Suprapubic skin (tissue), 4 donors: ENCODE results near the gene CES2. TPM values are rescaled to one million over a fixed set of nuclear protein-coding genes. Genes with fewer than 3 reads are reported as not detected.
"Not testable (repeated sequence)": the region's sequence is repeated elsewhere in the genome, so short reads cannot be mapped to it uniquely, and the experiment has no call there.

Experiments
- DNase-seq, 2 donors: peaks; one replicate each; pipeline ENCODE4 v3.0.0-alpha.2; 2019; ENCODE audit warnings: low spot score in 2 of 2
- H3K27ac ChIP-seq: fragments of 200-600 bp; sonication (generic); one replicate; pipeline ENCODE4 v1.5.1; 2019
- H3K27me3 ChIP-seq: fragments of 200-600 bp; sonication (generic); one replicate; pipeline ENCODE4 v1.5.1; 2019
- H3K36me3 ChIP-seq: fragments of 200-600 bp; sonication (generic); one replicate; pipeline ENCODE4 v1.5.1; 2019
- H3K4me1 ChIP-seq: fragments of 200-600 bp; sonication (generic); one replicate; pipeline ENCODE4 v1.5.1; 2019
- H3K4me3 ChIP-seq: fragments of 200-600 bp; sonication (generic); one replicate; pipeline ENCODE4 v1.5.1; 2019; ENCODE audit warnings: mild to moderate bottlenecking
- H3K9me3 ChIP-seq: fragments of 200-600 bp; sonication (generic); one replicate; pipeline ENCODE4 v1.5.1; 2019
- CTCF ChIP-seq, 2 donors: fragments of 200-600 bp in 1 of 2; fragments of 450-650 bp in 1 of 2; sonication (generic) in 1 of 2; IDR thresholded peaks; one replicate each; pipeline ENCODE4 v1.5.1; 2016 to 2019; ENCODE audit warnings: antibody characterized with exemption in 2 of 2, mild to moderate bottlenecking in 1 of 2, moderate library complexity in 1 of 2
- EP300 ChIP-seq: sonication (generic); formaldehyde crosslinking; IDR thresholded peaks from one replicate; pipeline ENCODE4 v1.6.1; 2017; ENCODE audit warnings: antibody characterized with exemption
- POLR2A ChIP-seq, 2 donors: fragments of 450-650 bp; IDR thresholded peaks; one replicate each; pipeline ENCODE4 v1.6.1; 2017; ENCODE audit warnings: antibody characterized with exemption in 2 of 2, mild to moderate bottlenecking in 2 of 2, moderate library complexity in 2 of 2
- POLR2AphosphoS5 ChIP-seq, 3 donors: sonication (generic); formaldehyde crosslinking; IDR thresholded peaks; one replicate each; pipeline ENCODE4 v1.6.1; 2017; ENCODE audit warnings: antibody characterized with exemption in 3 of 3
- WGBS: methylation state at CpG from one replicate; pipeline ENCODE4 v1.1.5; 2018; 5-methylcytosine and 5-hydroxymethylcytosine counted together
- total RNA-seq, 4 donors: library from RNA; depleted of rRNA; stranded (reverse); fragments of >200 nt; gene quantifications; one replicate each; pipeline ENCODE4 v1.1.0, GENCODE V29; 2016

Gene CES2
- total RNA-seq, 4 donors from 2014 or later, result 33.6 to 56.0 (median 42.3) TPM

- TF ChIP-seq POLR2A (IDR thresholded peaks at IDR 0.05) (no peak), EP300 (no peak), POLR2AphosphoS5 (IDR thresholded peaks at IDR 0.05) (no peak), CTCF (IDR thresholded peaks at IDR 0.05) (no peak)
- Histone ChIP-seq H3K27ac (no peak within 1 kb of the TSS), H3K4me1 (peaks cover 10% of the 10 kb centered on the region), H3K36me3 (no peaks in the 10 kb centered on the region), H3K9me3 (no peaks in the 10 kb centered on the region), H3K4me3 (no peak within 1 kb of the TSS), H3K27me3 (no peaks in the 10 kb centered on the region)
- 53% methylated on average over 11 of the region's 11 CpGs for WGBS
- no peak for DNase-seq
These were observed 53.0 kb downstream of the CES2 start, which contains the start of gene CES4A for GRCh38 chr16:66988197-66988788. CES4A (plus strand) TSS chr16:66988589; CDS start chr16:66988773, 184 bp downstream.

GRCh38 chr16:66991545-66992077 lies 56.3 kb downstream of the CES2 start:
- TF ChIP-seq CTCF (IDR thresholded peaks at IDR 0.05) (no peak), EP300 (no peak), POLR2AphosphoS5 (IDR thresholded peaks at IDR 0.05) (no peak), POLR2A (IDR thresholded peaks at IDR 0.05) (no peak)
- Histone ChIP-seq H3K27ac (no peak overlapping the region), H3K4me3 (no peak overlapping the region), H3K9me3 (no peaks in the 10 kb centered on the region), H3K4me1 (peaks cover 15% of the 10 kb centered on the region), H3K36me3 (no peaks in the 10 kb centered on the region), H3K27me3 (no peaks in the 10 kb centered on the region)
- WGBS, result 63% methylated on average over 2 of the region's 2 CpGs
- DNase-seq, result no peak

GRCh38 chr16:66993558-66993957 lies 58.2 kb downstream of the CES2 start:
- DNase-seq, H3K9me3 ChIP-seq, H3K36me3 ChIP-seq, H3K27ac ChIP-seq, H3K27me3 ChIP-seq, H3K4me3 ChIP-seq: not testable (repeated sequence)
- H3K4me1 ChIP-seq, result peaks cover 12% of the 10 kb centered on the region
- WGBS, result 93% methylated on average over 12 of the region's 12 CpGs

Other genes starting within 250 kb of the CES2 start
- 10 to 100 TPM; 24.0 to 55.1 (median 36.4) TPM for gene CMTM4, start 238.8 kb upstream of the CES2 start, total RNA-seq
- gene DYNC1LI2, start 183.9 kb upstream of the CES2 start, total RNA-seq, result 100 to 1,000 TPM; 102 to 212 (median 137) TPM
- not detected for gene TERB1, start 133.9 kb upstream of the CES2 start, total RNA-seq
- 10 to 100 TPM; 36.2 to 57.5 (median 45.0) TPM for gene NAE1, start 104.5 kb upstream of the CES2 start, total RNA-seq
- gene CA7, start 91.1 kb upstream of the CES2 start, total RNA-seq, result not detected
- 1 to 10 TPM; 5.0 to 8.3 (median 6.6) TPM for gene PDP2, start 55.0 kb upstream of the CES2 start, total RNA-seq
- under 1 TPM in 1 of 4 donors, not detected in 3; 0.45 TPM for gene CDH16, start 16.6 kb upstream of the CES2 start, total RNA-seq
- 10 to 100 TPM in 1 of 4 donors, 1 to 10 TPM in 3; 1.5 to 12.1 (median 4.6) TPM for gene RRAD, start 10.0 kb upstream of the CES2 start, total RNA-seq
- gene CIAO2B, start 1.1 kb upstream of the CES2 start, total RNA-seq, result 10 to 100 TPM; 34.4 to 69.0 (median 45.0) TPM
- 1 to 10 TPM in 3 of 4 donors, not detected in 1; 1.4 to 2.2 (median 1.5) TPM for gene CES3, start 25.8 kb downstream of the CES2 start, total RNA-seq
- 100 to 1,000 TPM in 2 of 4 donors, 10 to 100 TPM in 2; 47.2 to 148 (median 99.9) TPM for gene CES4A, start 53.1 kb downstream of the CES2 start, total RNA-seq
- gene CBFB, start 93.6 kb downstream of the CES2 start, total RNA-seq, result 10 to 100 TPM; 28.2 to 68.3 (median 46.6) TPM
- gene PHAF1, start 174.4 kb downstream of the CES2 start, total RNA-seq, result 10 to 100 TPM; 44.0 to 60.9 (median 53.1) TPM
- gene B3GNT9, start 215.5 kb downstream of the CES2 start, total RNA-seq, result 1 to 10 TPM; 7.5 to 9.7 (median 9.0) TPM
- 10 to 100 TPM; 25.9 to 34.4 (median 28.7) TPM for gene TRADD, start 224.4 kb downstream of the CES2 start, total RNA-seq
- gene FBXL8, start 224.4 kb downstream of the CES2 start, total RNA-seq, result 100 to 1,000 TPM in 1 of 4 donors, 10 to 100 TPM in 3; 45.0 to 134 (median 58.8) TPM
- gene HSF4, start 229.2 kb downstream of the CES2 start, total RNA-seq, result 100 to 1,000 TPM in 2 of 4 donors, 10 to 100 TPM in 2; 56.5 to 351 (median 102) TPM
- 100 to 1,000 TPM in 2 of 4 donors, 10 to 100 TPM in 2; 64.3 to 116 (median 90.5) TPM for gene NOL3, start 235.0 kb downstream of the CES2 start, total RNA-seq
- 10 to 100 TPM; 14.2 to 30.0 (median 17.3) TPM for gene MATCAP1, start 248.4 kb downstream of the CES2 start, total RNA-seq